HepG2 (cell line): ENCODE results near the gene KIF25. TPM values are rescaled to one million over a fixed set of nuclear protein-coding genes. Genes with fewer than 3 reads are reported as not detected.
A peak's percentile ranks its signal among the peaks of the same experiment; 100 is the strongest.

Experiments used
- ATAC-seq: fragments of 200-7000 bp; cut with Tn5 transposase; 3 replicates; pipeline ENCODE4 v1.9.1; 2020; ENCODE audit warnings: mild to moderate bottlenecking, moderate library complexity
- BruUV-seq: library from RNA; stranded (reverse); fragments of 400-500 nt; replicated peaks from 2 replicates; lab custom pipeline; 2021; lab: Mats Ljungman, UMichigan
- CTCF ChIA-PET: fragments of 300-600 bp; formaldehyde crosslinking; extraction: SDS; loops from one replicate; lab custom pipeline; 2021; ENCODE audit warnings: low total read pairs, inconsistent platforms, low intra/inter-chr PET ratio; lab: Yijun Ruan, JAX
- POLR2A ChIA-PET: fragments of 350-600 bp; sonication (Branson Sonifier 250); formaldehyde crosslinking; loops from one replicate; lab custom pipeline; 2020; ENCODE audit warnings: antibody characterized with exemption, inconsistent platforms; lab: Yijun Ruan, JAX
- DNase-seq: peaks from one replicate; pipeline ENCODE4 v3.0.0-alpha.2; 2015; ENCODE audit warnings: low spot score
- FAIRE-seq: peaks from 3 replicates; lab custom pipeline; 2011; peaks lifted over from hg19 to GRCh38; lab: Jason Lieb, UNC
- H2AFZ ChIP-seq: one replicate; pipeline ENCODE4 v1.6.1; 2011; ENCODE audit warnings: low read length, inconsistent platforms
- H3K27ac ChIP-seq: fragments of 300-600 bp; 3 replicates; pipeline ENCODE4 v1.8.0; 2011; ENCODE audit warnings: mixed run types, mild to moderate bottlenecking, mixed read lengths, low read length, inconsistent platforms; ENCODE audit not compliant: insufficient read depth; ENCODE audit errors: extremely low read length
- H3K27me3 ChIP-seq, 2 experiments: fragments of 200-600 bp in 1 of 2; 2 replicates in 1 of 2; 3 replicates in 1 of 2; pipeline versions ENCODE4 v1.6.0 to v1.8.0; 2011; ENCODE audit warnings: low read length in 2 of 2, mild to moderate bottlenecking in 2 of 2, moderate library complexity in 2 of 2, inconsistent platforms in 1 of 2; ENCODE audit not compliant: insufficient read depth in 2 of 2, control insufficient read depth in 1 of 2
- H3K36me3 ChIP-seq, 2 experiments: fragments of 200-600 bp in 1 of 2; replicated peaks in 1 of 2; 2 replicates in 1 of 2; 3 replicates in 1 of 2; pipeline versions ENCODE4 v1.5.1 to v1.8.0; 2011; ENCODE audit warnings: low read length in 2 of 2, inconsistent platforms in 1 of 2; ENCODE audit not compliant: insufficient read depth in 2 of 2, control insufficient read depth in 1 of 2
- H3K4me1 ChIP-seq: 2 replicates; pipeline ENCODE4 v1.5.1; 2012; ENCODE audit warnings: low read length, inconsistent platforms; ENCODE audit not compliant: insufficient read depth
- H3K4me2 ChIP-seq: 2 replicates; pipeline ENCODE4 v1.6.0; 2011; ENCODE audit warnings: low read depth, low read length, inconsistent platforms
- H3K4me3 ChIP-seq, 3 experiments: fragments of 200-600 bp in 1 of 3; sonication (generic), shearing (Covaris generic) in 1 of 3; replicated peaks in 1 of 3; 2 replicates each; pipeline ENCODE4 v1.5.1; 2011 to 2016; ENCODE audit warnings: low read length in 3 of 3, inconsistent platforms in 2 of 3, low read depth in 2 of 3, mild to moderate bottlenecking in 2 of 3, control low read depth in 1 of 3, mixed read lengths in 1 of 3; ENCODE audit not compliant: insufficient read depth in 1 of 3
- H3K79me2 ChIP-seq: one replicate; pipeline ENCODE4 v1.6.1; 2011; ENCODE audit warnings: low read length, inconsistent platforms; ENCODE audit not compliant: insufficient read depth
- H3K9ac ChIP-seq: 2 replicates; pipeline ENCODE4 v1.6.0; 2011; ENCODE audit warnings: mild to moderate bottlenecking, low read depth, low read length, inconsistent platforms; ENCODE audit not compliant: insufficient read depth
- H3K9me3 ChIP-seq: 2 replicates; pipeline ENCODE4 v1.5.1; 2012; ENCODE audit warnings: mild to moderate bottlenecking, low read length
- H4K20me1 ChIP-seq: 2 replicates; pipeline ENCODE4 v1.6.0; 2011; ENCODE audit warnings: inconsistent platforms, mild to moderate bottlenecking, low read length, moderate library complexity; ENCODE audit not compliant: insufficient read depth
- E2F5 ChIP-seq: sonication (generic); formaldehyde crosslinking; conservative IDR thresholded peaks from 2 replicates; pipeline ENCODE4 v1.4.0; 2020; ENCODE audit warnings: missing genetic modification reagents
- MAZ ChIP-seq, 2 experiments: sonication (generic) in 1 of 2; formaldehyde crosslinking in 1 of 2; IDR thresholded peaks; 2 replicates each; pipeline versions ENCODE4 v1.5.0 to v1.6.1; 2012 to 2020; ENCODE audit warnings: low read depth in 2 of 2, mild to moderate bottlenecking in 2 of 2, borderline replicate concordance in 1 of 2, improper control_type of control experiment in 1 of 2, low read length in 1 of 2, missing genetic modification reagents in 1 of 2, moderate library complexity in 1 of 2
- TSC22D2 ChIP-seq: sonication (generic); formaldehyde crosslinking; IDR thresholded peaks from 2 replicates; pipeline ENCODE4 v1.5.1; 2020; ENCODE audit warnings: missing genetic modification reagents, mild to moderate bottlenecking, borderline replicate concordance
- ZNF768 ChIP-seq: sonication (generic); formaldehyde crosslinking; IDR thresholded peaks from 2 replicates; pipeline ENCODE4 v1.4.0; 2020; ENCODE audit warnings: missing genetic modification reagents
- ZSCAN9 ChIP-seq: IDR thresholded peaks from 2 replicates; pipeline ENCODE4 v1.6.1; 2016; ENCODE audit warnings: borderline replicate concordance
- WGBS: methylation state at CpG from one replicate; pipeline ENCODE4 v1.1.6; 2017; ENCODE audit warnings: low lambda C conversion rate; 5-methylcytosine and 5-hydroxymethylcytosine counted together
- in situ Hi-C: cut with HindIII; loops from 2 replicates; pipeline ENCODE4 v1.10.0; 2017; ENCODE audit warnings: low pct_unique_long_range_greater_than_20kb; ENCODE audit not compliant: extremely low pct_ligation_motif_present
- intact Hi-C: fragments of 100-400 bp; cut with micrococcal nuclease; formaldehyde crosslinking; loops from one replicate; pipeline ENCODE4 v1.10.0; 2022; ENCODE audit not compliant: unreplicated experiment
- polyA plus RNA-seq, 8 experiments: library from polyadenylated mRNA; depleted of rRNA in 3 of 8; stranded (reverse) in 7 of 8; unstranded in 1 of 8; fragments of >200 nt; fragmentation: Illumina TruSeq in 4 of 8; extraction: Trizol in 4 of 8; gene quantifications; 2 replicates each; pipeline versions ENCODE4 v1.2.1 to v1.2.3, GENCODE V29; 2011 to 2016; ENCODE audit warnings: low read depth in 4 of 8, missing spikeins in 1 of 8, mixed read lengths in 1 of 8; ENCODE audit not compliant: insufficient read depth in 1 of 8
- total RNA-seq, 5 experiments: library from RNA; depleted of rRNA; stranded (reverse); fragments of >200 nt; fragmentation: Illumina TruSeq; extraction: Trizol; gene quantifications; 2 replicates each; pipeline ENCODE4 v1.2.3, GENCODE V29; 2016; ENCODE audit warnings: low read depth in 1 of 5
- TF ChIP-seq, protein P1 (sequence below): sonication (generic); formaldehyde crosslinking; IDR thresholded peaks from 2 replicates; pipeline ENCODE4 v1.5.0; 2020; ENCODE audit warnings: missing genetic modification reagents, mild to moderate bottlenecking, borderline replicate concordance

KIF25 gene
- total and polyA plus RNA-seq, 2 of the 13 experiments (the other 11 are each of a cell fraction or from before 2014, with no cell fraction given), result not detected

DNA sequence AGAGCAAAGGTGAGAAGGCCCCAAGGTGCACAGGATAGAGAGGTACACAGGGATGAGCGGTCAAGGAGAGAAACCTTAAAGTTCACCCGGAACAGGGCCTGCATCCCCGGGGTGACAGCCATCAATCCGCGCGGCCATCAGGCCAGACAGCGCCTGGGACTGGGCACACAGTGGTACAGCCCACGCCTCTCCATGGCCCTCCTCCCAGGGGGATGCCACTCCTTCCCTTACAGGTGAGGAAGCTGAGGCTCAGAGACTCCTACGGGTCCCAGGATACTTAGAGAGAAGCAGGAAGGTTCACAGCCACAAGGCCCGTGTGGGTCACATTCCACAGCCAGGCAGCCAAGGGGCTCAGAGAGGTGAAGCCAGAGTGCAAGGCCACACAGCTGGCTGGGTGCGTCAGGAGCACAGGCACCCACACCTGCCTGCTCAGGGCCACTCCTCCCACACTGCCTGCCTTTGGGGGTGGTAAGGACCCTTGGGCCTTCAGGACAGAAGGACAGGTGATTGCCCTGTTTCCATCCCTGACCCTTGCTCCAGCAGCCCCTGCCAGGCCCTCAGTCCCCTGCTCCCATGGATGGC is 66.8 kb downstream of the KIF25 start:
- DNase-seq (no peak), ATAC-seq (no peak), FAIRE-seq (no peak)
- H3K27me3 ChIP-seq, result peaks cover 10 to 52% of the 10 kb centered on the region in 2 experiments; a peak in 4 of 5 replicates
- H3K9ac ChIP-seq, result no peak overlapping the region
- H3K36me3 ChIP-seq, result no peaks in the 10 kb centered on the region
- intact Hi-C loops (no loop called here), in situ Hi-C loops (no loop called here)
- BruUV-seq, result no TSS peak
- H3K9me3 ChIP-seq, result no peaks in the 10 kb centered on the region
- H3K4me3 ChIP-seq, result no peak overlapping the region
- no peak overlapping the region for H3K4me2 ChIP-seq
- H3K79me2 ChIP-seq, result no peaks in the 10 kb centered on the region
- ChIA-PET POLR2A (no interaction called here), CTCF (no interaction called here)
- no peaks in the 10 kb centered on the region for H4K20me1 ChIP-seq
- H3K27ac ChIP-seq, result no peak overlapping the region
- no peak for TF ChIP-seq TSC22D2 (CRISPR knock-in tag)
- peak; percentile 97 for TF ChIP-seq ZNF768 (CRISPR knock-in tag)
- 84% methylated on average over 5 of the region's 11 CpGs for WGBS
- H2AFZ ChIP-seq, result no peak overlapping the region
- peaks cover 5% of the 10 kb centered on the region for H3K4me1 ChIP-seq

DNA sequence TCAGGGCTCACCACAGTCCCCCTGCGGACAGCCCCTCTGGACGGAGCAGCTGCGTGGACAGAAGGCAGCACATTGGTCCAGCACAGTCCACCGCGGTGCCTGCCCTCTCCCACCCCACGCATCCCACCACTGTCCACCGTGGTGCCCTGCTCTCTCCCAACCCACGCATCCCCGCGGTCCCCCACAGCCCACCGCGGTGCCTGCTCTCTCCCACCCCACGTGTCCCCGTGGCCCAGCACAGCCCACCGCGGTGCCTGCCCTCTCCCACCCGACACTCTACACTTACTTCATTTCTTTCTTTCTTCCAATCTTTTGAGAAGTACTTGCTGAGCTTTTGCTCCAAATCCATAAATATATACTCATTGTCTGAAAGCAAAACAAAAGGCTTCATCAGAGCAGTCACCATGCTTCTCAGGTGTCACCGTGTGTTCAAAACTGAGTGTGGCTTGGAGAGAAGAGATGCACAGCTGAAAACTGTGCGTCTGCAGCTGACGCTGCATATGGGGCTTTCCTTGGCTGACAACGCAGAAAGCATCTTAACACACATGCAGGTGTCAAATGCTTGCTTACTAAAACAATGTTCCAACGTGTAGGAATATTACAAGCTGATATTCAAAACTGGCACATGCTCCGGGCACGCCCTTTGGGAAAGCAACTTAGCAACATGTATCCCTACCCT is 69.7 kb downstream of the KIF25 start:
- WGBS, result 66% methylated on average over 24 of the region's 24 CpGs
- in situ Hi-C loops, result no loop called here
- Histone ChIP-seq H2AFZ (no peak overlapping the region), H3K9ac (no peak overlapping the region)
- BruUV-seq, result no TSS peak
- TF ChIP-seq, protein P1, sequence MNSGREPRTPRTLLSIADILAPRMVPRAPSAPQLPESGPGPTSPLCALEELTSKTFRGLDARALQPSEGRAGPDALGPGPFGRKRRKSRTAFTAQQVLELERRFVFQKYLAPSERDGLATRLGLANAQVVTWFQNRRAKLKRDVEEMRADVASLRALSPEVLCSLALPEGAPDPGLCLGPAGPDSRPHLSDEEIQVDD (CRISPR knock-in tag), result no peak
- TF ChIP-seq E2F5 (CRISPR knock-in tag) (no peak), ZSCAN9 (CRISPR knock-in tag) (no peak), MAZ (IDR thresholded peaks at IDR 0.05; ENCODE audit: borderline replicate concordance, low read depth, low read length) (no peak), MAZ (CRISPR knock-in tag; IDR thresholded peaks at IDR 0.05; ENCODE audit: low read depth) (no peak)
- TF ChIP-seq, all 625 proteins: peak for 0
- DNase-seq (no peak), ATAC-seq (no peak), FAIRE-seq (no peak)
- H4K20me1 ChIP-seq, result no peaks in the 10 kb centered on the region; the same call in 1 of the 2 replicates
- no peak overlapping the region for H3K4me3 ChIP-seq
- no peaks in the 10 kb centered on the region for H3K79me2 ChIP-seq
- POLR2A ChIA-PET, result no interaction called here
- H3K27me3 ChIP-seq, result peaks cover 9 to 64% of the 10 kb centered on the region in 2 experiments; a peak in 4 of 5 replicates
- H3K36me3 ChIP-seq, result no peaks in the 10 kb centered on the region
- H3K4me1 ChIP-seq, result no peaks in the 10 kb centered on the region; the same call in 1 of the 2 replicates
- no peaks in the 10 kb centered on the region for H3K9me3 ChIP-seq
- no peak overlapping the region for H3K27ac ChIP-seq
- intact Hi-C loops, result no loop called here
- CTCF ChIA-PET, result no interaction called here
- no peak overlapping the region for H3K4me2 ChIP-seq
